SK-N-DZ (cell line): ENCODE data around the gene CYB5A.

Source experiments
- DNase-seq: peaks from one replicate; pipeline ENCODE4 v3.0.0-alpha.2; 2015; ENCODE audit warnings: low spot score

CYB5A gene

GRCh38 chr18:74278058-74278457, 13.7 kb downstream of the CYB5A start:
- DNase-seq, result no peak

DNA sequence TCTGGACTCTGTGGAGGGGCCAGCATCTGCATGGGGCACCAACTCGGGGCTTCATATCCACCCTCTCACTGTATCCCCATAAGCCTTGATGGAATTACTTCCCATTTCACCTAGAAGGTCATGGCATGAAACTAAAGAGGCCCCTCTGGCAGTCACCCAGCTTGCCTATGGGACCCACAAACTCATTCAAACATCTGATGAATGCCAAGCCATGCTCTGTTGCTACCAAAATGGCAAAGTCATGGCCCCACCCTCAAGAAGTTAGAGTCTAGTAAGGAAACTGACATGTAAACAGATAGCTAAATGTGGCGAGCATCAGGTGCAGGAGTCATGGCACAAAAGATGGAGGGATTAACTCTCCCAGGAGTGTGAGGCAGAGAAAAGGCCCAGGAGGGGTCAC, 14.5 kb downstream of the CYB5A start:
- no peak for DNase-seq

- no peak for DNase-seq
Observed at GRCh38 chr18:74276609-74277008, 15.2 kb downstream of the CYB5A start.

GRCh38 chr18:74275736-74276135, 16.0 kb downstream of the CYB5A start:
- no peak for DNase-seq

DNA sequence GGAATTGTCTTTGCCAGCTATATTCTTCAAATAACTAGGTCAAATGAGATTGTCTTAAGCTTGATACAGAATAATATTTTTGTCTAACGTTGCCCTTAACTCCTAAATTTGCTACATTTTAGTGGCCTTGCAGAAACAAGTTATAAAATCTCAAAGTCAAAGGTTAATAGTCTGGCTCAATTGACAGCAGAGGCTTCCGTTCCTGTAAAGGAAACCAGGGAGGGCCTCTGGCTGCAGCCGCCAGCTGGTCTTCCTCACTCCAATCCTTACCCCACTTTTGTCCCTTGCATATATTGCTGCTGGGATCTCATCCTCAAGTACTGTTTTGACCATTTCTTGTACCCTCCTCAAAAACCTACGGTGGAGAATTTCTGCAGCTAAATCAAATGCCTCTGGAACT, 17.1 kb downstream of the CYB5A start:
- DNase-seq, result no peak

DNA sequence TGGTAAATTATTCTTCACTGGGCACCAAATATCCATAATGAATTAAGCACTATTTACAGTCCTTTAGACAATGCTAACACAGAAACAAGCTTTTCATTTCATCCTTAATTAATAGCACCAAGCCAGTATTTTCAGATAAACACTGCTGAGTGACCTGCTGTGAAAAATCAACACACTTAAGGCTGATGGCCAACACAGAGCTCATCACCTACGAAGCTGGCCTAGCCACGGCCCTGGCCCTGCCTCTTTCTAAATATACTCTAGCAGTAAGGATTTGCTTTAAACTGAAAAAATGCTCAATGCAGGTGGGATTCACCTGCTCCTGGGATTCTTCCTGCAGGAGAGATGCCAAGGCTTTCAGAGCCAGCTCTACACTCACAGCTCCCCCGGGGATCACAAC, 18.4 kb downstream of the CYB5A start:
- DNase-seq, result no peak

DNA sequence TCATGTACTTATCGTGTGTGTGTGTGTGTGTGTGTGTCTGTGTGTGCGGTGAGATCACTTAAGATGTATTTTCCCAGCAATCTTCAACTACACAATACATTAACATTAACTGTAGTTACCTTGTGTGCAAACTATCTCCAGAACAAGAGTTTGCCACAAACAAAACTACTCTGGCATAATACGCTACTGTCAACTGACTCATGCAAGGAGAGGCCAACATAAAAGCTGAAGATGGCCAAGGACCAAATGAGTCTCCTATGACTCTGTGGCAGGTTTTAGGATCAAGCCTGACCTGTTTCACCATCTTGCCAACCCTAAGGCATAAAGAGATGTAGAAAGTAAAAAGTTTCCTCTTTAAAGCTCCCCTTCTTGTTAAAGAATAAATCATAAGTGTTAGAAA, 20.1 kb downstream of the CYB5A start:
- DNase-seq, result no peak

GRCh38 chr18:74268933-74269620, 22.7 kb downstream of the CYB5A start:
- DNase-seq, result peak; percentile 49

GRCh38 chr18:74268175-74268574, 23.6 kb downstream of the CYB5A start:
- DNase-seq, result no peak

- no peak for DNase-seq
Observed at GRCh38 chr18:74266161-74266560, 25.6 kb downstream of the CYB5A start.

GRCh38 chr18:74265546-74266098, 26.1 kb downstream of the CYB5A start:
- DNase-seq, result no peak

- no peak for DNase-seq
Observed at GRCh38 chr18:74264303-74265020, 27.3 kb downstream of the CYB5A start.

GRCh38 chr18:74261053-74261713, 30.6 kb downstream of the CYB5A start:
- DNase-seq, result no peak

GRCh38 chr18:74259347-74259746, 32.4 kb downstream of the CYB5A start:
- no peak for DNase-seq

GRCh38 chr18:74257083-74257482, 34.7 kb downstream of the CYB5A start:
- no peak for DNase-seq

GRCh38 chr18:74256190-74256589, 35.6 kb downstream of the CYB5A start:
- peak; percentile 42 for DNase-seq

- DNase-seq, result no peak
Observed at GRCh38 chr18:74255131-74255616, 36.6 kb downstream of the CYB5A start.

DNA sequence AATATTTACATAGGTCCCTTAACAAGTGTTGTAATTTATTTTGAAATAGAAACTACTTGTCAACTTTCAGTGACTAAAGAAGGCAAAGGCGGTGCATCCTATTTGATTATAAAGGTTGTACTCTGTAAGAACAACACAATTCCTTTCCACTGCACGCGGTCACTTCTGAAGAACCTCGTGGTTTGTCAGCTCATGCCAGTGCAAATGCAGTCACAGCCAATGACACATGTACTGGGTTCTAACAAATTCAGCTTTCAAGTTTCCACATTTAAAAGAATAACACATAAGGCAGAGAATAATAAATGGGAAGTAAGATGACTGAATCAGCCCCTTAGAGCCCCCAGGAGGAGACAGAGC, 39.7 kb downstream of the CYB5A start:
- no peak for DNase-seq

GRCh38 chr18:74251297-74252038, 40.3 kb downstream of the CYB5A start:
- peak; percentile 10 for DNase-seq

DNA sequence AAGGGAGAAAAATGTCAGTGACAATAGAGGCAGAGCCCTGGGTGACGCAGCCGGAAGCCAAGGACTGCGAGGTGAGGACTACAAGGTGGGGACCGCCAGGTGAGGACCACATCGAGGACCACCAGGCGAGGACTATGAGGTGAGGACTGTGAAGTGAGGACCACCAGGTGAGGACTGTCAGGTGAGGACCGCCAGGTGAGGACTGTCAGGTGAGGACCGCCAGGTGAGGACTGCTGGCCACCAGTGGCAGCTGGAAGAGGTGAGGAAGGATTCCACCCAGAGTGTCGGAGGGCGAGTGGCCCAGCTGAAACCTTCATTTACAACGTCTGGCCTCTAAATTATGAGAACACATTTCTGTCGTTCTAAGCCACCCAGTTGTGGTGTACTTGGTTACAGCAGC, 41.6 kb downstream of the CYB5A start:
- DNase-seq, result no peak

DNA sequence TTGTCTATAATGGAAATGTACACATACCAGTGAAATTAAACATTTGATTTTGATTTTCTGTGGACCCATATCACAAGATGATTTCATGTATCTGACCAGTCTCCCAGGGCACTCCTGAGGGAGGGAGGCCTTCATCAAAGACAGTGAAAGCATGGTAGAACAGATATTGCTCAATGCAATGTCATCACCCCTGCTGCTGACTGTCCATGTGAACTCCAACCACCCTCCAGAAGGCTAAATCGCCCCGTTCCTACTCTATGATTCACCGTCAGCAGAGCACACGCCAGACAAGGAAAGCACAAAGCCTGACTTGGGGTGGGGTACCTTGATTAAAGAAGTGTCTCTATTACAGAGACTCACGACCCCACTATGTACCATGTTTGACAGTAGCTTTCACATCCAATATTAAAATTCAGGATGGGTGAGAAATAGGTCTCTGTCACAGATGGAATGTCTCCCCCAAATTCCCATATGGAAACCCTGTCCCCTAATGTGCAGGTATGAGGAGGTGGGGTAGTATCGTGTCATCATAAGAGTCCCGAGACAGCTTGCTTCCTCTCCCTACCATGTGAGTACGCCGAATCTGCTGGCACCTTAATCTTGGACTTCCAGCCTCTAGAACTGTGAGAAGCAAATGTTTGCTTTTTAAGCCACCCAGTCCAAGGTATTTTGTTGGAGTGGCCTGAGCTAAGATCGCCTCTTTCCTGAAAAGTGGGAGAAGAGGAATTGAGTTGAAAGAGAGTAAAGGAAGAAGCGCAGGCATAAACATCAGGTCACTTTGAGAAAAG, 42.4 kb downstream of the CYB5A start:
- DNase-seq, result no peak
